ENCODE results near the gene ALK.

ALK gene

GRCh38 chr2:29213888-29214291 lies 707.5 kb downstream of the ALK start:
- DNase-seq = no peak

- DNase-seq = no peak
These were observed 709.4 kb downstream of the ALK start for GRCh38 chr2:29212009-29212408.

- no peak for DNase-seq
These were observed 711.8 kb downstream of the ALK start for GRCh38 chr2:29209551-29209950.

- DNase-seq = no peak
These were observed 713.8 kb downstream of the ALK start for GRCh38 chr2:29207352-29208148.

- no peak for DNase-seq
These were observed 714.4 kb downstream of the ALK start for GRCh38 chr2:29206941-29207340.

GRCh38 chr2:29202819-29203495 lies 718.4 kb downstream of the ALK start:
- no peak for DNase-seq

GRCh38 chr2:29201979-29202378 lies 719.4 kb downstream of the ALK start:
- no peak for DNase-seq

- DNase-seq = peak; percentile 26
These were observed 724.3 kb downstream of the ALK start for GRCh38 chr2:29196792-29197788.

GRCh38 chr2:29195796-29196195 lies 725.6 kb downstream of the ALK start:
- DNase-seq = no peak

- DNase-seq = no peak
These were observed 727.7 kb downstream of the ALK start for GRCh38 chr2:29193681-29194080.

GRCh38 chr2:29193111-29193510 lies 728.3 kb downstream of the ALK start:
- no peak for DNase-seq

GRCh38 chr2:29192526-29192925 lies 728.9 kb downstream of the ALK start:
- no peak for DNase-seq

GRCh38 chr2:29191817-29192216 lies 729.6 kb downstream of the ALK start:
- DNase-seq = no peak

GRCh38 chr2:29189052-29189451 lies 732.3 kb downstream of the ALK start:
- no peak for DNase-seq

- no peak for DNase-seq
These were observed 733.5 kb downstream of the ALK start for GRCh38 chr2:29187926-29188325.

GRCh38 chr2:29186817-29187216 lies 734.6 kb downstream of the ALK start:
- no peak for DNase-seq

- DNase-seq = no peak
These were observed 736.9 kb downstream of the ALK start for GRCh38 chr2:29184531-29184930.

GRCh38 chr2:29182920-29183319 lies 738.5 kb downstream of the ALK start:
- no peak for DNase-seq

GRCh38 chr2:29182334-29182733 lies 739.1 kb downstream of the ALK start:
- no peak for DNase-seq

- no peak for DNase-seq
These were observed 746.0 kb downstream of the ALK start for GRCh38 chr2:29175338-29175737.

GRCh38 chr2:29174937-29175336 lies 746.4 kb downstream of the ALK start:
- no peak for DNase-seq

GRCh38 chr2:29166242-29167039 lies 754.9 kb downstream of the ALK start:
- DNase-seq = no peak

Measured in NCI-H1092 (cell line).